IMR-90 (cell line): ENCODE results near the gene TTC28. TPM values are rescaled to one million over a fixed set of nuclear protein-coding genes. Genes with fewer than 3 reads are reported as not detected.

ENCODE experiments used
- ATAC-seq: fragments of 200-7000 bp; cut with Tn5 transposase; 2 replicates; pipeline ENCODE4 v1.9.1; 2020; ENCODE audit warnings: low read depth, mild to moderate bottlenecking, moderate library complexity
- BruUV-seq: library from RNA; stranded (reverse); fragments of 400-500 nt; replicated peaks from 2 replicates; lab custom pipeline; 2021; lab: Mats Ljungman, UMichigan
- CTCF ChIA-PET: fragments of 300-600 bp; formaldehyde crosslinking; extraction: SDS; loops from one replicate; lab custom pipeline; 2021; ENCODE audit warnings: antibody characterized with exemption; lab: Yijun Ruan, JAX
- POLR2A ChIA-PET: fragments of 300-600 bp; sonication (Branson Sonifier 250); formaldehyde crosslinking; loops from one replicate; lab custom pipeline; 2022; ENCODE audit warnings: antibody characterized with exemption; ENCODE audit not compliant: unreplicated experiment; lab: Charles Lee
- DNase-seq: peaks from one replicate; pipeline ENCODE4 v3.0.0; 2013
- H2AFZ ChIP-seq: replicated peaks from 2 replicates; pipeline ENCODE3; 2013; ENCODE audit warnings: low read length, mild to moderate bottlenecking; ENCODE audit not compliant: poor library complexity
- H2AK5ac ChIP-seq: 2 replicates; pipeline ENCODE4 v1.6.1; 2013; ENCODE audit warnings: low read depth, low read length, inconsistent platforms
- H2AK9ac ChIP-seq: replicated peaks from 2 replicates; pipeline ENCODE3; 2013; ENCODE audit warnings: mild to moderate bottlenecking, low read depth, low read length, moderate library complexity; ENCODE audit not compliant: poor library complexity
- H2BK120ac ChIP-seq: 2 replicates; pipeline ENCODE4 v1.6.1; 2013; ENCODE audit warnings: low read depth, low read length, inconsistent platforms
- H2BK15ac ChIP-seq: 3 replicates; pipeline ENCODE4 v1.6.1; 2013; ENCODE audit warnings: low read depth, low read length, inconsistent platforms
- H2BK20ac ChIP-seq: 2 replicates; pipeline ENCODE4 v1.6.1; 2013; ENCODE audit warnings: low read depth, mild to moderate bottlenecking, inconsistent platforms, low read length, moderate library complexity
- H2BK5ac ChIP-seq: 2 replicates; pipeline ENCODE4 v1.6.1; 2013; ENCODE audit warnings: mild to moderate bottlenecking, low read depth, low read length, inconsistent platforms; ENCODE audit not compliant: poor library complexity, severe bottlenecking
- H3K14ac ChIP-seq: replicated peaks from 2 replicates; pipeline ENCODE4 v1.6.1; 2013; ENCODE audit warnings: low read depth, low read length, inconsistent platforms
- H3K18ac ChIP-seq: 2 replicates; pipeline ENCODE4 v1.6.1; 2013; ENCODE audit warnings: low read depth, low read length, control low read depth
- H3K23ac ChIP-seq: 2 replicates; pipeline ENCODE4 v1.6.1; 2013; ENCODE audit warnings: low read depth, low read length, inconsistent platforms
- H3K27ac ChIP-seq: 2 replicates; pipeline ENCODE4 v1.5.1; 2013; ENCODE audit warnings: mild to moderate bottlenecking, control low read depth, low read length; ENCODE audit not compliant: insufficient read depth
- H3K27me3 ChIP-seq: 2 replicates; pipeline ENCODE4 v1.6.1; 2013; ENCODE audit warnings: low read length; ENCODE audit not compliant: control insufficient read depth, insufficient read depth
- H3K36me3 ChIP-seq: 2 replicates; pipeline ENCODE4 v1.6.1; 2013; ENCODE audit warnings: low read length, mixed read lengths; ENCODE audit not compliant: control insufficient read depth, insufficient read depth
- H3K4ac ChIP-seq: 2 replicates; pipeline ENCODE4 v1.6.1; 2013; ENCODE audit warnings: low read depth, low read length, inconsistent platforms
- H3K4me1 ChIP-seq: 2 replicates; pipeline ENCODE4 v1.6.1; 2013; ENCODE audit warnings: low read length, mixed read lengths; ENCODE audit not compliant: control insufficient read depth, insufficient read depth
- H3K4me2 ChIP-seq: 2 replicates; pipeline ENCODE4 v1.6.1; 2013; ENCODE audit warnings: low read depth, mild to moderate bottlenecking, control low read depth, low read length, moderate library complexity
- H3K4me3 ChIP-seq: 2 replicates; pipeline ENCODE4 v1.5.1; 2013; ENCODE audit warnings: low read depth, mild to moderate bottlenecking, control low read depth, low read length, moderate library complexity; ENCODE audit not compliant: insufficient read depth
- H3K56ac ChIP-seq: 2 replicates; pipeline ENCODE4 v1.6.1; 2013; ENCODE audit warnings: low read length, inconsistent platforms; ENCODE audit not compliant: insufficient read depth; ENCODE audit errors: extremely low read depth
- H3K79me1 ChIP-seq, 2 experiments: 2 replicates each; pipeline ENCODE4 v1.6.1; 2013; ENCODE audit warnings: low read length in 2 of 2, inconsistent platforms in 1 of 2, low read depth in 1 of 2
- H3K9ac ChIP-seq: 2 replicates; pipeline ENCODE4 v1.6.1; 2013; ENCODE audit warnings: low read depth, low read length, control low read depth
- H3K9me1 ChIP-seq: 2 replicates; pipeline ENCODE4 v1.6.1; 2013; ENCODE audit warnings: low read length, inconsistent platforms; ENCODE audit not compliant: insufficient read depth
- H3K9me3 ChIP-seq: 2 replicates; pipeline ENCODE4 v1.6.1; 2013; ENCODE audit warnings: low read length; ENCODE audit not compliant: control insufficient read depth, insufficient read depth
- H4K20me1 ChIP-seq: 2 replicates; pipeline ENCODE4 v1.6.1; 2013; ENCODE audit warnings: low read length, inconsistent platforms; ENCODE audit not compliant: insufficient read depth
- H4K5ac ChIP-seq: 2 replicates; pipeline ENCODE4 v1.6.1; 2013; ENCODE audit warnings: mild to moderate bottlenecking, low read depth, low read length, control low read depth
- H4K8ac ChIP-seq, 2 experiments: 2 replicates each; pipeline ENCODE4 v1.6.1; 2013; ENCODE audit warnings: low read depth in 2 of 2, low read length in 2 of 2, control low read depth in 1 of 2, inconsistent platforms in 1 of 2
- H4K91ac ChIP-seq: 2 replicates; pipeline ENCODE4 v1.6.1; 2013; ENCODE audit warnings: low read depth, low read length, inconsistent platforms; ENCODE audit not compliant: insufficient read depth
- BHLHE40 ChIP-seq: fragments of 150-350 bp; IDR thresholded peaks from 2 replicates; pipeline ENCODE4 v1.6.1; 2016; ENCODE audit warnings: mild to moderate bottlenecking, low read depth, low read length
- CEBPB ChIP-seq: IDR thresholded peaks from 2 replicates; pipeline ENCODE4 v1.6.1; 2012; ENCODE audit warnings: low read depth, low read length, improper control_type of control experiment
- MAZ ChIP-seq: IDR thresholded peaks from 2 replicates; pipeline ENCODE4 v1.6.1; 2012; ENCODE audit warnings: low read depth, mild to moderate bottlenecking, low read length, improper control_type of control experiment, moderate library complexity, borderline replicate concordance
- MXI1 ChIP-seq: IDR thresholded peaks from 2 replicates; pipeline ENCODE4 v1.6.1; 2012; ENCODE audit warnings: low read depth, mild to moderate bottlenecking, low read length, moderate library complexity, borderline replicate concordance
- RAD21 ChIP-seq: IDR thresholded peaks from 2 replicates; pipeline ENCODE4 v1.6.1; 2012; ENCODE audit warnings: low read length, improper control_type of control experiment
- RCOR1 ChIP-seq: IDR thresholded peaks from 2 replicates; pipeline ENCODE4 v1.6.1; 2012; ENCODE audit warnings: mild to moderate bottlenecking, low read length, improper control_type of control experiment; ENCODE audit not compliant: insufficient replicate concordance
- RFX5 ChIP-seq: IDR thresholded peaks from 2 replicates; pipeline ENCODE4 v1.8.0; 2012; ENCODE audit warnings: low read depth, mild to moderate bottlenecking, low read length, moderate library complexity
- SMC3 ChIP-seq: fragments of 150-350 bp; IDR thresholded peaks from 2 replicates; pipeline ENCODE4 v1.6.1; 2016; ENCODE audit warnings: low read depth, mild to moderate bottlenecking, antibody characterized with exemption, low read length, moderate library complexity
- WGBS, 2 experiments: methylation state at CpG; one replicate each; pipeline versions ENCODE4 v1.1.5 to v1.1.7; 2013; ENCODE audit warnings: missing lambda C conversion rate in 2 of 2; ENCODE audit not compliant: insufficient read length in 1 of 2; ENCODE audit errors: extremely low coverage in 2 of 2; 5-methylcytosine and 5-hydroxymethylcytosine counted together
- dilution Hi-C: fragments of 300-500 bp; cut with HindIII; formaldehyde crosslinking; loops from one replicate; pipeline ENCODE4 v1.14.3; 2018; ENCODE audit warnings: low sequenced_read_pairs; ENCODE audit not compliant: unreplicated experiment
- in situ Hi-C: fragments of 300-500 bp; cut with MboI; formaldehyde crosslinking; loops from 3 replicates; pipeline ENCODE4 v1.14.3; 2019; ENCODE audit warnings: low sequenced_read_pairs, inconsistent platforms, mixed read lengths
- intact Hi-C: fragments of 100-400 bp; cut with micrococcal nuclease; formaldehyde crosslinking; loops from 2 replicates; pipeline ENCODE4 v1.10.0; 2022
- polyA plus RNA-seq, 3 experiments: library from polyadenylated mRNA; depleted of rRNA; stranded (reverse); fragments of >200 nt; gene quantifications; 2 replicates each; pipeline ENCODE4 v1.2.3, GENCODE V29; 2012; ENCODE audit warnings: low replicate concordance in 1 of 3
- total RNA-seq: library from RNA; depleted of rRNA; stranded (reverse); fragments of >200 nt; gene quantifications from 2 replicates; pipeline ENCODE4 v1.2.3, GENCODE V29; 2012

The TTC28 gene
- total and polyA plus RNA-seq, 2 of the 4 experiments (the other 2 are of a cell fraction), result 5.6 to 13.3 TPM

DNA sequence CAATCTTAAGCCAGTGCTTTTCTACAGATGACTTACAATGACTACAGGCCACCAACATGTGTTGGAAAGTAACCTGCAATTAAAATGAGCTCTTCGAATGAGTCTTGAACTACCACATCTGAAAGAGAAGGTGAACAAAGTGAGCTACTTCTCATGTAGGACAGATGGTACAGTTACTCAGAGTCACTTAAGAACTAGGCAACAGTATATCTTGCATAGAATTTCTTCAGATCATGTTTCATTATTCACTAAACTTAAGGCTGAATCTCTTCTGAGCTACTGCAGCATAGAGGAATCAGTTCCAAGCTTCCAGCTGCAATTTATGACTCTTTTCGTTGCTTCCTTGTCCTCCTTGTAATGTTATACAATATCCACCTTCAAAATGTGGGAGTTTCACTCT is 270.9 kb downstream of the TTC28 start:
- TF ChIP-seq MAZ (no peak), RAD21 (no peak), MXI1 (no peak), RFX5 (no peak), BHLHE40 (no peak), RCOR1 (no peak), CEBPB (no peak), SMC3 (no peak)
- ChIA-PET CTCF (no interaction called here), POLR2A (no interaction called here)
- no peak overlapping the region for H3K18ac ChIP-seq
- H3K14ac ChIP-seq, result no peak overlapping the region
- intact Hi-C loops, result no loop called here
- H3K23ac ChIP-seq, result no peak overlapping the region
- H3K4ac ChIP-seq, result no peak overlapping the region
- no CpG with 5 or more reads among the region's 2 CpGs for WGBS, 2 experiments
- no peak overlapping the region for H2AK5ac ChIP-seq
- H3K27me3 ChIP-seq, result no peaks in the 10 kb centered on the region
- H3K9me3 ChIP-seq, result no peaks in the 10 kb centered on the region
- H2AK9ac ChIP-seq, result no peak overlapping the region
- in situ Hi-C loops, result no loop called here
- H3K4me1 ChIP-seq, result peaks cover 3% of the 10 kb centered on the region
- no peak overlapping the region for H3K9ac ChIP-seq
- H3K9me1 ChIP-seq, result no peaks in the 10 kb centered on the region
- no peak overlapping the region for H4K8ac ChIP-seq
- no peak overlapping the region for H3K4me3 ChIP-seq
- ATAC-seq (peak; percentile 57), DNase-seq (peak; percentile 53)
- no peaks in the 10 kb centered on the region for H3K36me3 ChIP-seq
- no peak overlapping the region for H2BK20ac ChIP-seq
- H3K56ac ChIP-seq, result no peak overlapping the region
- dilution Hi-C loops, result no loop called here
- no TSS peak for BruUV-seq
- 0 out of 2 replicates have a peak overlapping the region, but pooled peaks have one; percentile 55 for H3K4me2 ChIP-seq
- no peak overlapping the region for H3K27ac ChIP-seq
- no peak overlapping the region for H2BK15ac ChIP-seq
- H4K5ac ChIP-seq, result no peak overlapping the region
- H4K20me1 ChIP-seq, result no peaks in the 10 kb centered on the region
- H2BK120ac ChIP-seq, result no peak overlapping the region
- no peak overlapping the region for H2BK5ac ChIP-seq
- no peak overlapping the region for H4K91ac ChIP-seq
- H2AFZ ChIP-seq, result no peak overlapping the region
- peaks cover 0 to 8% of the 10 kb centered on the region in 2 experiments; a peak in 1 of 4 replicates for H3K79me1 ChIP-seq
